GM19324 (cell line): ENCODE measurements around the gene SETBP1.

Source experiments
- ATAC-seq: cut with Tn5 transposase; IDR thresholded peaks from one replicate; pipeline ENCODE4 v1.9.1; 2021; ENCODE audit warnings: mild to moderate bottlenecking, moderate library complexity; ENCODE audit not compliant: unreplicated experiment, low FRiP score

Gene SETBP1

GRCh38 chr18:44680273-44681075 lies at the start of gene SETBP1:
SETBP1 (plus strand) TSS chr18:44680888; CDS start chr18:44701347, 20,459 bp downstream.
- no peak for ATAC-seq

DNA sequence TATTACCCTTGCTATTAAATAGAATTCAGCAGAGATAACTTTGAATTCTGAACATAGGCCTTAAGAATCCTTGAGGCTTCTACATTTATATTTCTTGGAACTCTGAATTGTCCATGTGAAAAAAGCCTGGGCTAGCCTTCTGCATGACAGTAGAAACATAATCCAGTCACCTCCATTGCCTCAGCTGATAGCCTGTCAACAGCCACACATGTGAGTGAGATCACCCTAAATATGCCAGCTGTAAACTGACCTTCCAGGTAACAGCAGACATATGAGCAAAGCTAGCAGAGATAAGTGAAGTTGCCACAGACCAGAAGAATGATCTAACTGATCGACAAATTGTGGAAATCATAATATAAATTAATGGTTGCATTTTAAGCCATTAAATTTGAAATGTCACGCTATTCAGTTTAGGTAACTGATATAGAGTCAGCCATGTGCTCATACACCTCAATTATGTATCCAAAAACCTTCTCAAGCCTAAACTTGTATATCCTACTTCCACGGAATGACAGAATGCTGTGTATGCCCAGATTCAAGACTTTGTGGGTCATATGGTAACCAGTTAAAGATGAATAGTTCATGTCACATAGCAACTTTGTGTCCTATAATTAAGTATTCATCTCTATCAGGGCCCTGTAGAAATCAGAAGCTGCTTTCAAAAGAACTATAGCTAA lies 48.1 kb upstream of the SETBP1 start:
- ATAC-seq: no peak

DNA sequence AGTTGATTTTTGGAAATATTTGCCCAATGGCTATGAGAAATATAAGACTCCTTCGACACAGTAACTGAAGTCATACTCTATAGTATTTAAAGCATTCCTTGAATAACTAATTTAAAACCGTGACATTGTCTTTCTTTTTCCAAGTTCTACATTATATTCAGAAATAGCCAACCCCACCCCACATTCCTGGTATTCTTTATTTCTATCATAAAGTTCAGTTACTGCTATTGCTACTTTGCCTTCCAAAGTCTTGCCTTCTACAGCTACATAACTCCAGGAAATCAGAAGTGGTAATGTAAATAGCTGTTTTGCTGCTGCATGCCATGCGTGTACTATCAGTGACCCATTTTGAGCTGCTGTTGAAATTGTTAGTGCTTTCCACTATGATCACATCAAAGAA lies 45.1 kb upstream of the SETBP1 start:
- no peak for ATAC-seq

DNA sequence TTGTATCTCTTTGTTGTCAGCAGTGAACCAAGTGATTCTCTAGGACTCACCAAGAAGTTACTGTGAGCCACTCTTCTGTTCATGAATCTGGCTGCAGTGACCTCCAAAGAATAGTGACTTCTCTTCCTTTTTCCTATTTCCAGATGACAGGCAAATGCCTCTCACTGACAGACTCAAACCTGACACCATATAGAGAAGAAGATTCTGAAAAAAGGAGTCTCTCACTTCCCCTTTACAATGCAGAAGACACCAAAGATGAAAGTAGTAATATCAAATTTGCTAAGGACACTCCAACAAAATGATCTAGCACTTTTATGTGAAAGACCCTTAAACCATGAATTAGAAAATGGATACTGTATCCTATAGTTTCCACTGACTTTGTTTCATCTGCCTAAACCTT lies 44.4 kb upstream of the SETBP1 start:
- ATAC-seq: no peak

GRCh38 chr18:44637210-44638033 lies 43.3 kb upstream of the SETBP1 start:
- no peak for ATAC-seq

GRCh38 chr18:44638034-44638540 lies 42.6 kb upstream of the SETBP1 start:
- no peak for ATAC-seq

- ATAC-seq: no peak
Observed at GRCh38 chr18:44638811-44639210, 41.9 kb upstream of the SETBP1 start.

DNA sequence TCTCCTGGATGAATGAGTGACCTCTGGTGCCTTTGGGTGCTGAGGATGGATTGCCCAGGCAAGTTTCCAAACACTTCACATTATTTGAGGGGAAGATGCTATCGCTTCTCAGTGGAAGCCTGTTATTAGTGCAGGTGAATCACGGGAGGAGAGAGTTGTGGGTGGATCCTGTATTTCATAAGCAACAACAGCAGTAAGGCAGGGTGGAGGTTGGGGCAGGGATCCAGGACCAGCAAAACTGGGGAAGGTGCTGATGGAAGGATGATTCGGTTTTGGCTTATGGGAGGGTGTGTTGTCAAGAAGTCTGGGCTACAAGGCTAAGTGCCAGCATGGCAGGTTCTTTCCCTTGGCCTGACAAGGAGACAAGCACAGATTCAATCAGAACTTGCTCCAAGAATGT lies 37.7 kb upstream of the SETBP1 start:
- ATAC-seq: no peak

DNA sequence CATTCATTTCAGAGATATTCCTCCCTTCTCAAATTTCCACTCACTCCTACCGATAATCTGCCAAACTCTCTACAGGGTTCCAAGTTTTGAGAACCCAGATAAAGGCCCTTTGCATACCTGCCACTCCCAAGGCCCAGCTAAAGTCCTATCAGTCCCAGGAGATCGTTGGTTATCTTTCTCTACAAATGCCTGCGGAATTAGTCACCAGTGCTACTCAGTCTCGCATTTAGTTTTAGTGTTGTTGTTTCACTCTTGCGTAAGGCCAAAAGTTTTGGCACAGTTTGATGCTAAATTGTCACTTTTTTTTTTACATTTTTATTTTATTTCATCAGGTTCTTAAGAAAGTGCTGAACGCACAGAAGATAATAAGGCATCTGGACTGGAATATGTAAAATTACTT lies 29.2 kb upstream of the SETBP1 start:
- ATAC-seq: no peak

- no peak for ATAC-seq
Observed at GRCh38 chr18:44651918-44652572, 28.6 kb upstream of the SETBP1 start.

- no peak for ATAC-seq
Observed at GRCh38 chr18:44652722-44653121, 28.0 kb upstream of the SETBP1 start.

DNA sequence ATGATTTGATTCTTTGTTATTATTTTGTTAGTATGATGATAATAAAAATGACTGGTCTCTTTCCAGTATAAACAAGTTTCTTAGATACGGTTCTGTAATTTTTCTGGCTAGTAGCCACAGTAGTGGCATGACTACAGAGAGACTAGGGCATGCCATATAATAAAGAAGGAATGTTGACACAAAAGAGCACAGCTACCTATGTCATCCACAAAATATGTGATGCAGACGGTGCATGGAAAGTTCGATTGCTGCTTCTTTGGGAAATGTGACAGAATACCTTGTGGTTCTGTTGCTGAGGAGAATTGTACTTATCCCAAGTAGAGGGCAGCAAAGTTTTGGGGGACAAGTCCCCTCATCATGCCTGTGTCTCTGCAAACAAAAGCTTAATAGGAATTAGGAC lies 26.1 kb upstream of the SETBP1 start:
- no peak for ATAC-seq

DNA sequence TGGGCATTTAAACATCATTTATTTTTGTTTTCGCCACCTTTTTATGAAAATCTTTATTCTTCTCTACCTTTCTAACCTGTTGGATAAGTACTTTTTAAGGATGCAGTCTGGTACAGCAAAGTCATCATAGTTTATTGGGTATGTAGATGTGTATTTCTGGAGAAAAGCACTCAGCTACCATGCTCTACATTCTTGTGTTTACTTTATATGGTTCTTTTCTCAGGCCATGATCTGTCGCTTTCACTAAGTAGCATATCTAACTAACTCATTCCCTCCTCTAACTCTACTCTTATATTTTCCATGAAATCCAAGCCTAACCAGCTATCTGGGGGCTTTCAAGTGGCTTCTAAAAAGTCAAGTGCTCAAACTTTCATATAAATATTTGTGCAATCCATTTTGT lies 25.3 kb upstream of the SETBP1 start:
- ATAC-seq: no peak

DNA sequence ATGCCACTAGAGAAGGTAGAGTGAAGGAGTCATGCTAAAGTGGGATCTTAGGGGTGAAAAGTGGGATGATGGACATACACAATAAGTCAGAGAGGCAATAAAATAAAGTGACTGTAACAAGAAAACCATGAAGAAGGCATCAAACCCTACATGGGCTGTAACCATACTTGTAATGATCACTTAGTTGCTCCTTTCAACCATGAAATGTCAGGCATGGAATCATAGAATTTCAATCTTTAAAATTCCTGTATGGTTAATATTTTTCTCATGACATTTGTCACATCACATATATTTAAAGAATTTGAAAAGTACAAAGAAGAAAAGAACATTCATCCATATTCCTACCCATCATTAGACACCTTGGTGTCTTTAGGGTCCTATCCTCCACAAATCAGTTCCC lies 20.9 kb upstream of the SETBP1 start:
- no peak for ATAC-seq

GRCh38 chr18:44668270-44668975 lies 12.3 kb upstream of the SETBP1 start:
- ATAC-seq: no peak

- no peak for ATAC-seq
Observed at GRCh38 chr18:44671914-44672313, 8.8 kb upstream of the SETBP1 start.

- no peak for ATAC-seq
Observed at GRCh38 chr18:44672506-44672905, 8.2 kb upstream of the SETBP1 start.

GRCh38 chr18:44673256-44673880 lies 7.3 kb upstream of the SETBP1 start:
- ATAC-seq: no peak

DNA sequence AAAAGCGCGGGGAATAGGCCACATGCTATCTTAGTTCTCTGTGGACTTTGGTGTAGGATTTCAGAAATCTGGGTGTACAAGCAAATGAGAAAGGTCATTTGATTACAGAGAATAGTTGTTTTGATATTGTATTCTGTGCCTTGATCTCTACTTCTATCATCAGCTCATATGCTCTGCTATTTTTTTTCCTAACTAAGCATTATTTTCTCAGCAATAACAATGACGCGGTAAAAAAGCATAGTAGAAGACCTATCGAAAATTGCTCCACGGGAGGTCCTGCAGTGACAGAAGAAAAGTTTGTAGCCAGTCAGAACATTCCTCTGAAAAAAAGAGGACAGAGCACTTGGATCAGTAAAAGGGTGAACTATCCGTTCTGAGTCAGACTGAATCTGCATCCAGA lies 2.8 kb upstream of the SETBP1 start:
- ATAC-seq: no peak

DNA sequence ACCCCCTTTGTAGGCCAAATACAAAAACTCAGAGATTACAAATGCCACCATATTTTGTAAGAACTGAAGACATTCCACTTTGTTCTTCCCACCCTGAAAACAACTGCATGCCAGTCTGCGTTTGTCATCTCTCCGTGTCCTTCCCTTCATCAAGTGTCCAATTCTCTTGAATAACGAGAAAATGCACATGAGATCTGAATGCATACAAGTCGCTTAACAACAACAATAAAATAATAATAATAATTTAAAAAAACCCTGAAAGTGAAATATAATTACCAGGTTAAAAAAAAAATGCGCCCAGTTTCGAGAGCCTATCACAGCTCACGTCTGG lies 2.0 kb upstream of the SETBP1 start:
- ATAC-seq: no peak
